ENCODE data around the gene SLC35G6.

Gene SLC35G6

DNA sequence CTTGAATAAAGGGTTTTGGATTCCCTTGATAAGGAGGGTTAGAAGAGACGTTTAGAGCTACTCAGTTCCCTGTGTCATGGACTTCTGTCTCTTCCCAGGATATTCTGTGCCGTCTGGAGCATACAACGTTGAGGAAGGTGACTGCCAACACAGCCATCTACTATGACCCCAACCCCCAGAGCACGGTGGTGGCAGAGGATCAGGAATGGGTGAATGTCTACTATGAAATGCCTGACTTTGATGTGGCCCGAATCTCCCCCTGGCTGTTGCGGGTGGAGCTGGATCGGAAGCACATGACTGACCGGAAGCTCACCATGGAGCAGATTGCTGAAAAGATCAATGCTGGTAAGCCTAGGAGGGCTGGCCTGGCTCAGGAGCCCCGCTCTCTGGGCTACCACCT is 27.6 kb downstream of the SLC35G6 start:
- no peak for DNase-seq

- no peak for DNase-seq
Observed at GRCh38 chr17:7509937-7510336, 28.7 kb downstream of the SLC35G6 start.

DNA sequence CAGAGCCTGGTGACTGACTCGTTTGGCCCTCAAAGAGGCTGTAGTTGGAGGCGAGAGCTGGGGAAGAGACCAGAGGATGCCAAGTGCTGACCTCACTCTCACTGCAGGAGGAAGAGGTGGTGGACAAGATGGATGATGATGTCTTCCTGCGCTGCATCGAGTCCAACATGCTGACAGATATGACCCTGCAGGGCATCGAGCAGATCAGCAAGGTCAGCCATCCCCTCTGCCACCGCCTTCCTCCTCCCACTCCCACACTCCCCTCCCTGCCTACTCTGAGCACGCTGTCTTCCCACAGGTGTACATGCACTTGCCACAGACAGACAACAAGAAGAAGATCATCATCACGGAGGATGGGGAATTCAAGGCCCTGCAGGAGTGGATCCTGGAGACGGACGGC is 29.9 kb downstream of the SLC35G6 start:
- no peak for DNase-seq

- DNase-seq: no peak
Observed at GRCh38 chr17:7512105-7512504, 30.9 kb downstream of the SLC35G6 start.

DNA sequence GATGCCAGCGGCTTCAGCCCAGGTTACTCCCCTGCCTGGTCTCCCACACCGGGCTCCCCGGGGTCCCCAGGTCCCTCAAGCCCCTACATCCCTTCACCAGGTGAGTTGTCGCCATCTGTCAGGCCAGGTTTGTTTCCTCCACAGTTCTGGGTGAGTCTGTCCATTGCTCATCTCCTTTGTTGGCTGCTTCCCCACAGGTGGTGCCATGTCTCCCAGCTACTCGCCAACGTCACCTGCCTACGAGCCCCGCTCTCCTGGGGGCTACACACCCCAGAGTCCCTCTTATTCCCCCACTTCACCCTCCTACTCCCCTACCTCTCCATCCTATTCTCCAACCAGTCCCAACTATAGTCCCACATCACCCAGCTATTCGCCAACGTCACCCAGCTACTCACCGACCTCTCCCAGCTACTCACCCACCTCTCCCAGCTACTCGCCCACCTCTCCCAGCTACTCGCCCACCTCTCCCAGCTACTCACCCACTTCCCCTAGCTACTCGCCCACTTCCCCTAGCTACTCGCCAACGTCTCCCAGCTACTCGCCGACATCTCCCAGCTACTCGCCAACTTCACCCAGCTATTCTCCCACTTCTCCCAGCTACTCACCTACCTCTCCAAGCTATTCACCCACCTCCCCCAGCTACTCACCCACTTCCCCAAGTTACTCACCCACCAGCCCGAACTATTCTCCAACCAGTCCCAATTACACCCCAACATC is 31.7 kb downstream of the SLC35G6 start:
- no peak for DNase-seq

DNA sequence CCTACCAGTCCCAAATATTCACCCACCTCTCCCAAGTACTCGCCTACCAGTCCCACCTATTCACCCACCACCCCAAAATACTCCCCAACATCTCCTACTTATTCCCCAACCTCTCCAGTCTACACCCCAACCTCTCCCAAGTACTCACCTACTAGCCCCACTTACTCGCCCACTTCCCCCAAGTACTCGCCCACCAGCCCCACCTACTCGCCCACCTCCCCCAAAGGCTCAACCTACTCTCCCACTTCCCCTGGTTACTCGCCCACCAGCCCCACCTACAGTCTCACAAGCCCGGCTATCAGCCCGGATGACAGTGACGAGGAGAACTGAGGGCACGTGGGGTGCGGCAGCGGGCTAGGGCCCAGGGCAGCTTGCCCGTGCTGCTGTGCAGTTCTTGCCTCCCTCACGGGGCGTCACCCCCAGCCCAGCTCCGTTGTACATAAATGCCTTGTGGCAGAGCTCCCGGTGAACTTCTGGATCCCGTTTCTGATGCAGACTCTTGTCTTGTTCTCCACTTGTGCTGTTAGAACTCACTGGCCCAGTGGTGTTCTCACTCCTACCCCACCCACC is 32.7 kb downstream of the SLC35G6 start:
- DNase-seq: no peak

- DNase-seq: no peak
Observed at GRCh38 chr17:7515911-7516610, 34.8 kb downstream of the SLC35G6 start.

GRCh38 chr17:7523033-7523432 is 41.8 kb downstream of the SLC35G6 start:
- DNase-seq: no peak

- DNase-seq: no peak
Observed at GRCh38 chr17:7528842-7529241, 47.6 kb downstream of the SLC35G6 start.

GRCh38 chr17:7530023-7530900 is 49.0 kb downstream of the SLC35G6 start:
- DNase-seq: no peak
